DOHH2 (cell line): Measurements from ENCODE around the gene FGF11.

ENCODE experiments used
- CTCF ChIP-seq: fragments of 200-600 bp; sonication (generic); IDR thresholded peaks from one replicate; pipeline ENCODE4 v1.5.1; 2014; ENCODE audit warnings: antibody characterized with exemption, mild to moderate bottlenecking, low read depth, low read length; ENCODE audit not compliant: poor library complexity, severe bottlenecking
- EZH2phosphoT487 ChIP-seq: fragments of 200-600 bp; sonication (generic); IDR thresholded peaks from 2 replicates; pipeline ENCODE4 v1.6.1; 2017; ENCODE audit warnings: borderline replicate concordance, mild to moderate bottlenecking, antibody characterized with exemption, low read length, moderate library complexity, mixed read lengths

DNA sequence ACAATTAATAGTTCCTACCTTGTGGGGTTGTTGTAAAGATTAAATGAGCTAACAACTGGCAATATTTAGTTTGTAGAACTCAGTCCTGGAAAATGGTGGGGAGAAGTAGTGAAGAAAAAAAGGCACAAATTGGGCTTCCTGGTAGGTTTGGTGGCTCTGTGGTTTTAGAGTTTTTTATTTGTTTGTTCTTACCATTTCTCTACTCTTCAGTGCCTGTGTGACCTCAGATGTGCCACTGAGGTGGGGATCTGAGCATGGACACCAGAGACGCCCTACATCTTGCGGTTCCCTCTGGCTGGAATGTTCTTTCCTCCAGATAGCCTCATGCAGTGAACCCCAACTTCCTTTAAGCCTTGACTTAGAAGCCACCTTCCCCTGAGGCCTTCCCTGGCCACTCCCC lies 32.4 kb downstream of the FGF11 start:
- no peak for TF ChIP-seq CTCF
- no peak for TF ChIP-seq EZH2phosphoT487
